Measurements from ENCODE around the gene FLNB. TPM values are rescaled to one million over a fixed set of nuclear protein-coding genes. Genes with fewer than 3 reads are reported as not detected.

Gene FLNB
- total and polyA plus RNA-seq, 2 of the 8 experiments (the other 6 are each of a cell fraction or from before 2014, with no cell fraction given), result 72.3 to 118 TPM

- POLR2A ChIA-PET (ENCODE audit: partially characterized antibody), result interaction anchor here (4.9 kb wide), 1 partner anchor 14 kb away, joined by 55 read pairs; no protein-coding TSS in a partner anchor
- Histone ChIP-seq H3K9ac (replicated peaks in 1 of 4; ENCODE audit: extremely low read depth in 1 of 4, low read depth in 3 of 4, low read length in 3 of 4) (no peak overlapping the region), H4K5ac (ENCODE audit: insufficient read length, low read depth, low read length) (no peak overlapping the region)
- TF ChIP-seq RXRA (IDR thresholded peaks at IDR 0.05; ENCODE audit: insufficient read depth, low read depth, low read length) (no peak), KDM1A (IDR thresholded peaks at IDR 0.05; ENCODE audit: borderline replicate concordance, low read length) (no peak), CTBP2 (IDR thresholded peaks at IDR 0.05; ENCODE audit: borderline replicate concordance, insufficient read depth, insufficient read length, low read length) (no peak), RBBP5 (IDR thresholded peaks at IDR 0.05; ENCODE audit: borderline replicate concordance, low read depth, low read length) (no peak), ATF2 (IDR thresholded peaks at IDR 0.05; ENCODE audit: low read length) (no peak), ZNF274 (IDR thresholded peaks at IDR 0.05; ENCODE audit: borderline replicate concordance, extremely low read depth, low read length) (no peak), NRF1 (IDR thresholded peaks at IDR 0.05; ENCODE audit: low read depth, low read length) (no peak), FOSL1 (IDR thresholded peaks at IDR 0.05; ENCODE audit: insufficient read depth, low read depth, low read length) (no peak), SIX5 (IDR thresholded peaks at IDR 0.05; ENCODE audit: low read depth, low read length) (no peak)
- TF ChIP-seq, protein P1, sequence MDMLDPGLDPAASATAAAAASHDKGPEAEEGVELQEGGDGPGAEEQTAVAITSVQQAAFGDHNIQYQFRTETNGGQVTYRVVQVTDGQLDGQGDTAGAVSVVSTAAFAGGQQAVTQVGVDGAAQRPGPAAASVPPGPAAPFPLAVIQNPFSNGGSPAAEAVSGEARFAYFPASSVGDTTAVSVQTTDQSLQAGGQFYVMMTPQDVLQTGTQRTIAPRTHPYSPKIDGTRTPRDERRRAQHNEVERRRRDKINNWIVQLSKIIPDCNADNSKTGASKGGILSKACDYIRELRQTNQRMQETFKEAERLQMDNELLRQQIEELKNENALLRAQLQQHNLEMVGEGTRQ (IDR thresholded peaks at IDR 0.05; ENCODE audit: low read length), result no peak
Measured at GRCh38 chr3:58005669-58006068, 2.6 kb upstream of the FLNB start.

More at GRCh38 chr3:58005669-58006068, 2.6 kb upstream of the FLNB start:
- no peaks in the 10 kb centered on the region for H3K36me3 ChIP-seq (ENCODE audit: control insufficient read depth in 2 of 4, insufficient read depth in 4 of 4, low read length in 3 of 4)
- peaks cover 12% of the 10 kb centered on the region; the same call in 1 of the 2 replicates for H3K23me2 ChIP-seq (ENCODE audit: low read depth, low read length)
- H3K79me2 ChIP-seq (ENCODE audit: control insufficient read depth in 1 of 2, insufficient read depth in 2 of 2, low read length in 2 of 2), result peaks cover 10 to 24% of the 10 kb centered on the region in 2 experiments
- no peak overlapping the region for H3K23ac ChIP-seq (ENCODE audit: insufficient read length)
- H2BK5ac ChIP-seq (ENCODE audit: low read depth, low read length), result no peak overlapping the region
- H2BK12ac ChIP-seq (ENCODE audit: low read depth, low read length), result no peak overlapping the region
- H2AK5ac ChIP-seq (ENCODE audit: low read depth, low read length), result no peak overlapping the region
- H3K18ac ChIP-seq (ENCODE audit: extremely low read depth, low read length), result no peak overlapping the region
- H2AFZ ChIP-seq (ENCODE audit: low read length), result no peak overlapping the region
- no peak overlapping the region for H3K14ac ChIP-seq (ENCODE audit: insufficient read length)
- 94% methylated on average over 2 of the region's 2 CpGs; no CpG with 5 or more reads in 1 of the 2 experiments for WGBS, 2 experiments (ENCODE audit: extremely low coverage in 1 of 2, insufficient coverage in 1 of 2, insufficient read length in 1 of 2, insufficient replicate concordance in 2 of 2, low coverage in 1 of 2, low lambda C conversion rate in 2 of 2, missing lambda C conversion rate in 1 of 2)
- no peak overlapping the region for H4K8ac ChIP-seq (ENCODE audit: extremely low read depth, insufficient read depth, low read length)
- peaks cover 7 to 9% of the 10 kb centered on the region in 2 experiments for H4K20me1 ChIP-seq (replicated peaks in 1 of 2; ENCODE audit: control insufficient read depth in 1 of 2, insufficient read depth in 2 of 2, low read length in 2 of 2)
- H3K9me3 ChIP-seq (ENCODE audit: insufficient read depth in 2 of 2, low read depth in 1 of 2, low read length in 1 of 2), result no peaks in the 10 kb centered on the region
- FAIRE-seq (no peak), DNase-seq (ENCODE audit: low read depth in 1 of 2, low spot score in 2 of 2) (no peak)
- peaks cover 5% of the 10 kb centered on the region; the same call in 1 of the 2 replicates for H3K79me1 ChIP-seq (ENCODE audit: low read depth, low read length)
- no peak overlapping the region for H4K91ac ChIP-seq (replicated peaks; ENCODE audit: insufficient read length, low read length)
- no peak overlapping the region for H3K4me3 ChIP-seq (ENCODE audit: extremely low read depth in 1 of 4, insufficient read depth in 2 of 4, low read depth in 3 of 4, low read length in 4 of 4)
- no peak overlapping the region for H3K4me2 ChIP-seq (ENCODE audit: insufficient read depth in 1 of 2, low read depth in 2 of 2, low read length in 2 of 2)
- no peak overlapping the region for H2BK120ac ChIP-seq (replicated peaks; ENCODE audit: low read depth, low read length)
- peak overlapping the region; percentile 92; the same call in 1 of the 2 replicates for H2BK15ac ChIP-seq (ENCODE audit: low read length)
- CTCF ChIA-PET (ENCODE audit: partially characterized antibody), result interaction anchor here (0.7 to 5.2 kb wide), 4 partner anchors 9 to 161 kb away, joined by 3 to 32 read pairs (median 4); no protein-coding TSS in a partner anchor
- H2BK20ac ChIP-seq (ENCODE audit: low read length), result no peak overlapping the region
- no peaks in the 10 kb centered on the region for H3K27me3 ChIP-seq (replicated peaks in 1 of 4; ENCODE audit: control insufficient read depth in 3 of 4, extremely low read depth in 1 of 4, insufficient read depth in 3 of 4, low read length in 3 of 4)
- peaks cover 2 to 18% (median 5%) of the 10 kb centered on the region in 4 experiments; a peak in 6 of 7 replicates for H3K4me1 ChIP-seq (replicated peaks in 1 of 4; ENCODE audit: control insufficient read depth in 3 of 4, insufficient read depth in 4 of 4, low read length in 3 of 4)
- H3K27ac ChIP-seq (ENCODE audit: low read depth, low read length), result no peak overlapping the region
- no peak overlapping the region for H3K4ac ChIP-seq (replicated peaks; ENCODE audit: insufficient read length, low read depth, low read length)
- H3K56ac ChIP-seq (replicated peaks; ENCODE audit: insufficient read length, low read depth, low read length), result no peak overlapping the region
